ENCODE measurements around the gene ZNF778. TPM values are rescaled to one million over a fixed set of nuclear protein-coding genes. Genes with fewer than 3 reads are reported as not detected.

The ZNF778 gene
- total RNA-seq, result 10.5 and 11.8 TPM in 2 replicates

DNA sequence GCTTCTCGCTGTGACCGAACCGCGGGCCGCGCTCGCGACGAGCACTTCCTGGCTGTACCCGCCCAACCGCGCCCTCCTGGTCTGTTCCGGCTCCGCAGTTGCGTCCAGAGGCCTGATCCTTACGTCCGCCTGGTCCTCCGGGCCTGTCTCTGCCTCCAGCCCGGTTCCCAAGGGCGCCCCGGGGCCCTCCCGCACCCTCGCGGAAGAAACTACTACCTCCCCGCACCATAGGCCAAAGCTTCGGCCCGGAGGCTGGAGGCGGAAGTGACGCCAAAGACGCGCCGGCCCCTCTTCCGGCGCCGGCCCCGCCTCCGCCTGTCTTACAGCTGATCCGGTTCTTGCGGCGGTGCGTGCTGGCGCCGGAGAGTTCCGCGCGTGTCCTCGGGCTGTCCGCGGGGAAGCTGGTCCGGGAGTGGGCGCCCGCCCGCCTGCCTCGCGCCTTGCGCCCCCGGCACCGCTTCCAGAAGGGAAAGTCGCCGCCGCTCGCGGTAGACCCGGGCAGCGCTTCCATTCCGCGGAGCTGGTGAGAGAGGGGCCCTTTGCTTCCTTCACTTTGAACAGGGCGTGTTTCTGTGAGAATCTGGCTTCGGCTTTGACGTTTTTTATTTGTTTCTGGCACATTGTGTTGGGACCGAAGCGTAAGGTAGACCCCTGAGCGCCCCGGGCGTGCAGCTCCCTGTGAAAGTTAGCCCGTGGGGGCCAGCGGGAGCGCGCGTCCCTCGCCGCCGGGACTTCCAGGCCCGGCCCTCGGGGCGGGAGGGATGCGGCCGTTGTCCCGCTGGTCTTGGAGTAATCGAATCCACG, at the start of gene ZNF778:
Gene ZNF778, plus strand, starts transcription at position 316 of the 804 bp plus-strand sequence. CDS start 3,425 bp downstream, outside the sequence.
- intact Hi-C loops (cut with micrococcal nuclease), result loop anchor here (1.0 to 2.0 kb wide), 10 partner anchors 24 to 647 kb away; partner anchors contain the start of genes ANKRD11, RPL13, SPG7 and ZC3H18

DNA sequence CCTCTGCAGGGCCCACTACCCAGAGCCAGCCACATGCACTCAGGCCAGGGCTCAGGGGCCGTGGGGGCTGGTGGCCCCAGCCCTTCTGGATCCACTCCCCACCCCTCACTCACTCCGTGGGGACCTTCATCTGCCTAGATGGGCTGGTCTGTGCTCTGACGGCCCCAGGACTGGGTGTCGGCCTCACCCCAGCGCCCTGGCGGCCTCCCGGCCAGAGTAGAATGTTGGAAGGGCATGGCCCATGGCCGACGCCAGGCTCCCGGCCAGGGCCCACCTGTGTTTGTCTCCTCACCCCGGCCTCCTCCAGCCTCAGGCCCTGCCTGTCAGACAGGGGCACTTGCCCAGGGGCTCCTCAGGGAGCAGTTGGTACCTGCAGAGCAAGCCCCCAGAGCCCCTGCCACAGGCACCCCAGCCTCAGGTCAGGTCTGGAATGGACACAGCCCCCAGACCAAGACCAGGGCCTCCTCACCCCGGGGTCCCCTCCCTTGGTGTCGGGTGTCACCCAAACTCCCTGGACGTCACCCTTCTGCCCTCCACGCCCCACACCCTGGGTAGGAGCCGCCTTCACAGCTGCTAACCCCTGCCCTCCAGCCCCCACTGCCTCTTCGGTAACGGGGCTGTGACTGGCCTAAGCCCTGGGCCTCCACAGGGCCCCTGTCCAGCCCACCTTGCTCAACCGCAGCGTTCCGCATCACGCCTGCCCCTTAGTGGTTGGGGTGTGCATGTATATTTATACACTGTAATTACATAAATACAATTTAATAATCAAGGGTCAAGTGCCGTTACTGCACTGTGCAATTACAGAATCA, 48.9 kb upstream of the ZNF778 start:
- intact Hi-C loops (cut with micrococcal nuclease), result loop anchor here (1.0 kb wide), 1 partner anchor 425 kb away; no protein-coding TSS in a partner anchor

DNA sequence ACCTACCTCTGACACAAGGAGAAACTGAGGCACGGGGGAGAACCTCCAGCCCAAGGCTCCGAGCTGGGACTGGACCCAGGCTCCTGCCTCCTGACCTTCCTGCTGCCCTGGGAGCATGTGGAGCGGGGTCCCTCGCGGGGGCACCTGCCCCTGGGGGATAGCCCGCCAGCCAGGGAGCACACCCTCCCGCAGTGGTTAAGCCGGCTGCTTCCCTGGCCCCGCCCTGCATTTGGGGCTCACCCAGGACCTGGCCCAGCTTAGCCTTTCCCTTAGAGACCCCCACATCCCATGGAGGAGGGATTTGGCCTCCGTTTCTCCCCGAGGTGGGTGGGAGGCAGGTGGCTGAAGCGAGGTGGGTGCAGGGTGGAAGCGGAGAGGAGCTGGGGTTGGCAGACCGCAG, 47.7 kb upstream of the ZNF778 start:
- intact Hi-C loops (cut with micrococcal nuclease), result loop anchor here (2.0 kb wide), 1 partner anchor 71 kb away; no protein-coding TSS in a partner anchor

DNA sequence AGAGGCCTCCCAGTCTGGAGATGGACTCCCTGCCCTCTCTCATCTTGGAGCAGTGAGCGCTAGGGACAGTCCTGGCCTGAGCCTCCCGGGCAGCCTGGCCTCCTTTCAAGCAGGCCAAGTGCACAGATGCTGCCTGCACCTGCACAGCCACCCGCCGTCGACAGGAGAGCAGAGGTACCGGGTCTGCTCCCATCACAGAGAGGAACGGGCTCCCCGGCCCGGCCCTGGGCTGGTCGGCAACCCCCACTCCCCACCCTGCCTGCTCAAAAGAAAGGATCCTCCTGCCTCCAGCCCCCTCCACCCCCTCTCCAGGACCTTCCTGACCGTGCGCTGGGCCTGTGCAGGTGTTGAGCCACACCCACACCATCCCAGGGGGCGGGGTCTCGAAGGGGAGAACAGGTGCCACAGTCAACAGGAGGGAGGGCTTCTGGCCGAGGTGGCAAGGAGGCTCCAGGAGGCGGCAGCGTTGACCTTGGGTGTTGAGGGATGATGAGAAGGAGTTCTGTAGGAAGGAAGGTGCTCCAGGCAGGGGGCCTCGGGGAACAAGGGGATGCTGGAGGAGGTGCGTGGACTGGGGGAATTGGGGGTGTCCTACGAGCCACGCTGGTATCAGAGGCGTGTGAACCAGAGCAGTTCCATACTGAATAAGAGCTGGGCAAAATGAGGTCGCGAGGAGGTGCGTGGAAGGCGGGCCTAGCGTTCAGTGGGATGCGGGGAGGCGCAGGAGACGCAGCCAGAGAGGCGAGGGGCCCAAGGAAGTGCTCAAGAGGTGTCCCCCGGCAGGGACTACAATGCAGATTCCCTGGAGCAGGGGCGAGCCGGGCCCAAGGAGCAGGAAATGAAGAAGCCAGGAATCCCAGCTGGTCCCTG, 46.9 kb upstream of the ZNF778 start:
- intact Hi-C loops (cut with micrococcal nuclease), result loop anchor here (1.0 to 2.0 kb wide), 11 partner anchors 17 to 718 kb away; partner anchors contain the start of gene TRAPPC2L

DNA sequence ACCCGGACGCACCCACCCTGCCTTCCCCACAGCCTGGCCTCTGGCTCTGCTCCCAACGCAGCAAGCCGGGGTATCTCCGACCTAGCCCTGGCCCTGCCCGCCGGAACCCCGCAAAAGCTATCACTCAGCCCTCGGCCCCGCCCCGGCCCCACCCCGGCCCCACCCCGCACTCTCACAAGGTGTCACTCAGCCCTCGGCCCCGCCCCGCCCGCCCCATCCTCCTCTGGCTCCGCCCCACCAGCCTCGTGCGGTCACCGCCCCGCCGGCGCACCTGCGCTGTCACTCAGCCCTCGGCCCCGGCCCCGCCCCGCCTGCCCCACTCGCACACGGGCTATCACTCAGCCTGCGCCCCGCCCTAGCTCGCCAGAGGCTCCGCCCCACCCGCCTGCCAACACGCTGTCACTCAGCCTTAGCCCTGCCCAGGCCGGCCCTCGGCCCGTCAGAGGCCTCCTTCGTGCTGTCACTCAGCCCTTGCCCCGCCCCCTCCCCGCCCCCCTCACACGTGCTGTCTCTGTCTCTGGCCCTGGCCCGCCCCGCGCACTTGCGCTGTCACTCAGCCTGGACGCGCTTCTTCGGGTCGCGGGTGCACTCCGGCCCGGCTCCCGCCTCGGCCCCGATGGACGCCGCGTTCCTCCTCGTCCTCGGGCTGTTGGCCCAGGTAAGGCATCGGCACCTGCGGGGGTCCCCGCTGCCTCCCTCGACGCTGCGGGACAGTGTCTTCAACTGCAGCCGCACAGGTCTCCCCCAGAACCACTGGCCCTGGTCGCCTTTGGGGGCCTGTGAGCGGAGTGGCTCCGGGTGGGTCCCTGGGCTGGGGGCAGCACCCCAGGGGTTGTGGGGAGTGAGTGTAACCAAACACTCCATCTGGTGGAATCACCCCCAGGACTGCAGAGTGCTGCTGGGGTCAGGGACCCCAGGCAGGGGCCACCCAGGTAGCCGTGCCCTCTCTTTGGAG, 46.0 kb upstream of the ZNF778 start, which contains the start of gene CDH15:
Gene CDH15, plus strand, starts transcription at position 533 of the 955 bp plus-strand sequence. Its CDS starts 84 bp downstream, at position 617.
- intact Hi-C loops (cut with micrococcal nuclease), result loop anchor here (1.0 to 2.0 kb wide), 11 partner anchors 16 to 719 kb away; partner anchors contain the start of gene TRAPPC2L

DNA sequence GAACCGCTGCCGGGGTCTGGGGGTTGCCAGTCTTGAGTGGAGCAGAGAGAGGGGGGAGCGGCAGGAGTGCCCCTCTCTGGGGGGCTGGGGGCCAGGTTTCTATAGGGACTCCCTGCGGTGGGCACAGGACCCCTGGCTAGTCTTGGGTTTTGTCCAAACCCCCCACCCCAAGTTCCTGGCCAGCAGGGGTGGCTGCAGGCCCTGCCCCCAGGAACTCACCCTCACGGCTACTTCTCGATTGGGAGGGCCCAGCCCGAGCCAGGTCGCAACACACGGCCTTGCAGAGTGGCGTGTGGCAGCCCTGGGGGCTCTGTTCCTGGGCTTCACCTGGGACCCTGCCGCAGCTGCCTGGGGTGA, 45.4 kb upstream of the ZNF778 start:
- intact Hi-C loops (cut with micrococcal nuclease), result no loop called here

DNA sequence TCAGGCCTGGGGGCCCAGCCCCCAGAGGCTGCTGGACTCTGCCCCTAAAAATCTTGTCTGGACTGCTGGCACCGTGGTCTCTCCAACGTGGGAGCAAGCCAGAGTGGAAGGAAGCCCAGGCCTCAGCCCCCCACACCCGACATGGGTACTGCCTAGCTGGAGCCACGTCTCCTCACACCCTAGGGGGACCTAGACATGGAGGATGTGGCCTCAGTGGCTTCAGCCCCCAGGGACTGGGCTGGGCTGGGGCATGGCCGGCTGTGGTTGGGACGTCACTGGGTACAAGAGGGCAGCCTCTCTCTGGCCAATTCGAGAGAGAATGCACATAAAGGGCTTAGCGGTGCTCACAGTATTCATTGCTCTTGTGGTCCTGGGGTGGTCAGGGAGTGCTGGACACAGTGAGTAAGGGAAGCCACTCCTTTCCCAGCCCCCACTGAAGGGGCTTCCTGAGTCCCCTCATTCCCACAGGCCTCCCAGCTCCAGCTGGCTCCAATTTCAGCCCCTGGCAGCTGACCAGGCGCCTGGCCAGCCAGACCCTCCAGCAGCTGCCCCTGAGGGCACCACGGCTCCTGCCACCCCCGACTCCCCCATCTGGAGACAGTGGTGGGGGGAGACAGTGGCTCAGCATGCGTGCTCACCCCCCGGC, 44.9 kb upstream of the ZNF778 start:
- intact Hi-C loops (cut with micrococcal nuclease), result no loop called here

DNA sequence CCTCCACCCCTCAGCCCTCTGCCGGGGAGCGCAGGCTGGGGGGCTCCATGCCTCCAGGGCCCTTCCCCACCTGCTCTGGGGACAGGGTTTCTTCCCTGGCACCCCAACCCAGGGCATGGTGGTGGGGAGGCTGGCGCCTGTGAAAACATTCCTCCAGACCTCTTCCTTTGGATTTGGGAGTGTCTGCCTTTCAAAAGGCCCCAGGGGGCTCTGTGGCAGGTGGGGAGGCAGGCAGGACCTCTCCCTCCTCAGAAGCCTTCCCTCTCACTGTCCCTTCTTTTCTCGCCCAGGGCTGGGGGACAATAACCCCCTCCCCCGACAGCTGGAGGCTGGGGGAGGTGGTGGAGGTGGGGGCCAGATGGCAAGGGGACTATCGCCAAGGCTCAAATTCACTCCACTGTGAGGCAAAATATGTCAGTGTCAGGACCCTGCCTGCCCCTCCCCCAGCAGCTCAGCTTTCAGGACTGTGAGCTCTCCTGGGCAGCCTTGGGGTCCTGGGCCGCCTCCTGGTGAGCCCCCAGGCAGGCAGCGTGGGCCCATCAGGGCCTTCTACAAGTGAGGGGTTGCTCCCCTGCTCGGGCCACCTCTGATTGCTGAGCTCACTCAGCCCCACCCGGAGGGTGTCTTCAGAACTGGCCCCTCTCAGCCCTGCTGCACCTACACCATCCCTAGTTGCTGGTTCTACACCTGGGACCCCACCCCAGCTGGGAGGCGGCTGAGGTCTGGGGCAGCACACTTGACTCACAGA, 44.2 kb upstream of the ZNF778 start:
- intact Hi-C loops (cut with micrococcal nuclease), result no loop called here

DNA sequence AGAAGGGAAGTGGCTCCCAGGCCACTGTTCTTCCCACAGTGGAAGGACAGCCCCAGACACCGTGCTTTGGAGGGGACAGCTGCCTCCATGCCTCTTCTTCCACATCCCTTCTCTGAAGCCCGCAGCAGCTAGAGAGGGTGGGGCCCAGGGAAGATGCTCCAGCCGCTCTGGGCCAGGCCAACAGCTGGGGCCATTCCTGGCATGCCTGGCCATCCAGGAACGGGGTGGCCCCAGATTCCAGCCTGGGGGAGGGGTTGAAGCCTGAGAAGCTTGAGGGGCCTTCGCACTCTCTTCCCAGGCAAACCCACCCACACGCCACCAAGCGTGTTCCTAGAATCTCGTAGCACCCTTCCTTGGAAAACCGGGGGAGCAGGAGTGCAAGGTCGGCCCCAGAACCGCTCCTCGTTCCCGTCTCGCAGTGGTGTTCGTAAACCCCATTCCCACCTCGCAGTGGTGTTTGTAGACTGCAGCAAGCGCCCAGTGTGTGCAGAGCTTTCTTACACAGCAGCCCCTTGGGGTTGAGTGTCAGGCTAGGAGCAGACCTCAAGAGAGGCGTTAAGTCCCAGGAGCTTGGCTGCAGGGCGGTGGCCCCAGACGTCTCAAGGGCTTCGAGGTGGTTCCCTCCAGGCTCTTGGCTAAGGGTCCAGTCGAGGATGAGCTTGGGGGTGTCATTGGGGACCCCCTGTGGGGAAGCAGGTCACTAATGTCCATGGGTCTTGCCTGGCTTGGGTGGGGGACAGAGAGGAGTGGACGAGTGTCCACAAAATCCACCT, 43.3 kb upstream of the ZNF778 start:
- intact Hi-C loops (cut with micrococcal nuclease), result no loop called here

DNA sequence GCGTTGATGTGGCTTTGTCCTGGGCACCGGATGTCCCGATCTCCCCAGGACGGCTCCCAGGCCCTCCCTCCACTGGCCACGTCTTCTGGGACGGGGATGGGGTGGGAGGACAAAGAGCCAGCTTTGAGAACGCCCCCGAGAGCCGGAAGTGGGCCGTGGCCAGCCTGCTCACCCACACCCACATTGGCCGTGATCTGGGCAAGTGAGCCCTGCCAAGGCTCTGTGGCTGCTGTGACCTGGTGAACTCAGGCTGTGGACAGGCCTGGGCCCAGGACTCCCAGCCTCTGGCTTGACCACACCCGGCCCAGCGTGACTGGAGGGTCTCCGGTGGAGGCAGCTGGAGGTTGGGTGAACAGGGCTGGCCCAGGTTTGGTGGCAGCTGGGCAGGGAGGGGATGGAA, 42.6 kb upstream of the ZNF778 start:
- intact Hi-C loops (cut with micrococcal nuclease), result no loop called here

DNA sequence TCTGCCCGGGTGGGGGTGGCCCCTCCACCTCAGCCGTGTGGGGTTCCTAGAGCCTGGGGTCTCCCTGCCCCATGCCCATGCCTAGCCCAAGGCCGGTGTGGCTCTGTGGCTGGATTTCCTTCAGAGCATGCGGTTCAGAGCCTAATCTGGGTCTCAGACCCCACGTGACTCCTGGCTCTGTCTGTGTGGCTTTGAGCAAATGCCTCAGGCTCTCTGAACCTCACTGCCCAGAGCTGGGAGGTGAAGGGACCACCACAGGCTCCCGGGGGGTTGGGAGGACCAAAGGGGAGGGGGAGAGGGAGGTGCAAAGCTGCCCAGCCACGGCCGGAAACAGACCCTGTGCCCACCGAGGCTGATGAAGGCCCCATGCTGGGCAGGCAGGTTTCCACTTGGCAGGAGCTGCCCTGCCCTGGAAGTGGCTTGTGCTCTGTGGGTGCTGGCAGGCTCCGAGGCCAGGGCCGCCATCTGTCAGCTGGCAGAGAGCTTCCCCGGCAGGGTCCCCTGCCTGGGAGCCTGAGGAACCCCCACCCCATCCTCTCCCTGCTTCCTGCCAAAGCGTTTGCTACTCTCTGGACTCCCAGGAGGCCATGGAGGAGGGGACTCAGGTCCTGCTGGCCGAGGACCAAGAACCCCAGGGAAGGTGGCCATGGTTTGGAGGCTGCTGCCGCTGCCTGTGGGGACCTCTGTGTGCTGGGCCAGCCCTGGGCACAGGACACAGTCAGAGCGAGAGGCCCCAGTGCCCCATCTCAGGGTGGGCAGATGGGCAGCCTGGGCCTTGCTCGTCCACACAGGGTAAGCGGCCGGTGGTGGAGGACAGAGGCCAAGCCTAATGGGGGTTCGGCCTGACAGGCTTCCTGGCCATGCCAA, 42.0 kb upstream of the ZNF778 start:
- intact Hi-C loops (cut with micrococcal nuclease), result no loop called here

DNA sequence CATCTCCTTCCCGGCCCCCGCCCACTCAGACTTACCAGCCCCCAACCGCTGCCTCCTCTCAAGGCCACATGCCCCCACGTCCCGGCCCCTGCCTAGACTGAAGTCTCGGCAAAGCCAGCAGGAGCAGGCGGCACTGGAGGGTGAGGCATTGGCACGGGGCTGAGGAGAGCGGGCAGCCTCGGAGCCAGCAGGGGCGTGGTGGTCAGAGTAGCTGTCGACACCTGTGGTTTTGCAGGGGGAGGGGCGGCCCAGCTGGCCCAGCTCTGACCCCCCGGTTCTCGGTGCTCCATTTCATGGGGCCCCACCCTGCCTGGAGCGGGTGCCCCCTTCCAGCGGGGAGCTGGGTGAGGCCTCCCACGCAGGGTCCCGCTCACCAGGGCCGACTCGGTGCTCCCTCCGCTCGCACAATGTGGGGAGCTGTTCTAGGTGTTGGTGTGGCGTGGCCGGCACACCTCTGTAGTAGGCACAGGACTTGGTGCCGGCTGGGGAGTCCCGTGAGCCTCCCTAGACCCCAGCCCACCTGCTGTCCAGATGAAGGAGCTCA, 41.3 kb upstream of the ZNF778 start:
- intact Hi-C loops (cut with micrococcal nuclease), result no loop called here

DNA sequence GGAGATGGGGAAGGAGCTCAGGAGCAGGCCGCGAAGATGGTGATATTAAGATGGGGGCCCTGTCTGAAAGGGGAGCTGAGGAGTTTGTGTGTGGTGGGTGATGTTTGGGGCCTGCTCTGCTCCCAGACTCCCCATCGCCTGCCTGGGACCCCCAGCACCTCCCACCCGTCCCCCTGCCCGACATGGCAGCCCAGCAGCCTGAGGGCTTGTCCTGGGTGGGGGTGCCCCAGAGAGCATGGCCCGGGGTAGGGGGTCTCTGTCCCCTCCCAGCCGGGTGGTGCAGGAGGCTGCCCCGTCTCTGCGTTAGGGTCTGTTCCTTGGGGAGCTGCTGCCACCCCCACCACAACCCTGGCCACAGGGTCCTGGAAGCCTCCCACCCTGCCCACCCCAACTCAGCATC, 40.8 kb upstream of the ZNF778 start:
- intact Hi-C loops (cut with micrococcal nuclease), result no loop called here

DNA sequence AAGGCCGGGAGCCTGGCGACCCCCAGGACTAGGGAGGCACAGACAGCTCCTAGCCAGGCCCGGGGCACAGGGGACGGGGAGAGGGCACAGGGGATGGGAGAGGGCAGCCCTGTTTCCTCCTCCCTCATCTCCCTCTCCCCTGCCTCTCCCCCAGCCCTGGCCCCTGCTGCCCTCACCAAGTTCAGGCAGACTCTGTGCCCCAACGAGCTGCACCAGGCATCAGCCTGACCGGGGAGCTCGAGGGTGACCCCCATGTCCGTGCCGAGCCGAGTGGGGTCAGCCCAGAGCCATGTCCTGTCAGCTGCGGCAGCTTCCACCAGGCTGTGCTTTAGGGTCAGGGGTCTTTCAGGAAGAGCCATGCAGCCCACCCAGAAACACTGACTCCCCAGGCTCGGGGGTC, 40.0 kb upstream of the ZNF778 start:
- intact Hi-C loops (cut with micrococcal nuclease), result no loop called here

DNA sequence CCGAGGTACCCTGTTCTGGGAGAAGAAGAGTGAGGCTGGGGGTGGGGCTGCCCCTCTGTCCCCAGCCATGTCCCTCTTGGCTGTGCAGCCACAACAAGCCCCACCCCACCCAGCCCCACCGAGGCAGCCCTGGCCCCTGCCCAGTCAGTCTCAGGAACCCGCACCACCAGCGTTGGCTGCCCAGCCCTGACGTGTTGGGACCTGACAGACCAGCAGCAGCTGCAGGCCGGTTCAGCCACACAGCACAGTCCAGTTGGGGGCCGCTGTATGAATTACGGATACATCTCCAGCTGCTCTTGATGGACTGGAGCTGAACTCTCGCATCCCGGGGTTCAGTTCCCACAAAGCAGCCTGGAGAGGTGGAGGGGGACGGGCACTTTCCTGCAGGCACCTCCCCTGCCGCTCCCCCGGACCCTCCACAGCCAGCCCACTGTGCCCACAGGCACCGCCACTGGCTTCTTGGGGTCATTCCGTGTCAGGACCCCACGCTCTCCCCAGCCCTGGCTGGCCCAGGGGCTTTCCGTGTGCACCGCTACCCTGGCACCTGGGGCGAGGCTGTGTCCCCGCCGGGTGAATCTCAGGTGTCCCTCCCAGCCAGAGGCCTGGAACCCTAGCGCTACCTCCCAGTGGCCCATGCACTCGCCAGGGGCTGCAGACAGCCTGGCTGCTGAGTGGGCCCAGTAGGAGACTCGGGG, 38.9 kb upstream of the ZNF778 start:
- intact Hi-C loops (cut with micrococcal nuclease), result no loop called here

DNA sequence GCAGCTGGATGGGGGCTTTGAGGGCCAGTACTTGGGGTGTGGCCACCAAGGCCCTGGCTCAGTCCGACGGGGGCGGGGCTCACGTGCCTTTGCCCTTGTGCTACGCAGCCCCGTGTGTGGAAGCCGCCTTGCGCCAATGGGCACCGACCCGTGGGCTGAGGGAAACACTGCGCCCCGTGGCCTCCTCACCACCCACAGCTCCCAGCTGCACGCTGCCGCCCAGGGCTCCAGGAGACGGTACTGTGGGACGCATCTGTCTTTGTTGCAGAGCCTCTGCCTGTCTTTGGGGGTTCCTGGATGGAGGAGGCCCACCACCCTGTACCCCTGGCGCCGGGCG, 38.4 kb upstream of the ZNF778 start:
- intact Hi-C loops (cut with micrococcal nuclease), result no loop called here

All from T-helper 1 cell treated with Interleukin-12 subunit alpha and Interleukin-12 subunit beta and Interleukin-4 antibody, amounts not matched to agents 30 ng/mL and 1 ng/mL, for 36 hours (primary cell).